ENCODE results near the gene CAMK2N2.

CAMK2N2 gene

DNA sequence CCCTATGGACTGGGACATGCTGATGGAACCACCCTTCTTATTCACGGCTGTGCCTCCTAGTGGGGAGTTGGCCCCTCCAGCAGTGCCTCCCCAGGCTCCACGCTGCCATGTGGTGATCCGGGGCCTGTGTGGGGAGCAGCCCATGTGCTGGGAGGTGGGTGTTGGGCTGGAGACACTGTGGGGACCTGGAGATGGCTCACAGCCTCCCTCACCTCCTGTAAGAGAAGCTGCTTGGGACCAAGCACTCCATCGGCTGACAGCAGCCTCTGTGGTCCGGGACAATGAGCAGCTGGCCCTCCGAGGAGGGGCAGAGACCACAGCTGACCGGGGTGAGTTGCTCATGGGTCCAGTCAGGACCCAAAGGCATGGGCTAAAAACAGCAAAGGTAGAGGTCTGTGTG is 21.6 kb downstream of the CAMK2N2 start:
- no peak for DNase-seq (ENCODE audit: low read depth)

DNA sequence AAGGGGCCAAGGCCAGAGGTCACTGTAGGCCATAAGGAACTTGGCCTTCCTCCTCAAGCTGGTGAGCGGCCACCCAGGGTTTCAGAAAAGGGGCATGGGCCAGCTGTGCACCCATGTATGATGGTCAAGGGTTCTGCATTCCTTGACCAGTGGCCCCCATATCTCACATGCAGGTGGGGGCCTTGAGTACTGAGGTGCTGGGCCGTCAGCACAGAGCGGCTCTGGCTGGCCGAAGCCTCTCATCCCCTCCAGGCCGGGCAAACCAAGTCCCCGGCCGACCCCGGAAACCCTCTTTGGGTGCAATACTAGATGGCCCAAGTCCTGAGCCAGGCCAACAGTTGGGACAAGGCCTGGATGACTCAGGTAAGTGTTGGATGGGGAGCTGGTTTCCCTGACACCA is 22.1 kb downstream of the CAMK2N2 start:
- no peak for DNase-seq (ENCODE audit: low read depth)

DNA sequence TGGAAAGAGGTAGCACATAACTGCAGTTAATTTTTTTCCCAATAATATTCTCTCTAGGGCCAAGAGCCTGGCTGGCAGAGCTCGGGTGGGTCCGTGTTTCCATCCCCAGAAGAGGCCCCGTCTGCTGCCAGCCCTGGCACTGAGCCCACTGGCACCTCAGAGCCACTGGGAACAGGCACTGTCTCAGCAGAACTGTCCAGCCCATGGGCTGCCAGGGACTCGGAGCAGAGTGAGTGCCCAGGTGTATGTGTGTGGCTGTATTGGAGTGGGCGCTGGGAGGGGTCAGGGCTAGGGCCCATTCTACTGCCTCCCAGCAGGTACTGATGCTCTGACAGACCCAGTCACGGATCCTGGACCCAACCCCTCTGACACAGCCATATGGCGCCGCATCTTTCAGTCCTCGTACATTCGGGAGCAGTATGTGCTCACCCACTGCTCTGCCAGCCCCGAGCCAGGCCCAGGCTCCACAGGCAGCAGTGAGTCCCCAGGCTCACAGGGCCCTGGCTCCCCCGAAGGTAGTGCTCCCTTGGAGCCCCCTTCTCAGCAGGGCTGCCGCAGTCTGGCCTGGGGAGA is 23.0 kb downstream of the CAMK2N2 start:
- DNase-seq (ENCODE audit: low read depth), result no peak

DNA sequence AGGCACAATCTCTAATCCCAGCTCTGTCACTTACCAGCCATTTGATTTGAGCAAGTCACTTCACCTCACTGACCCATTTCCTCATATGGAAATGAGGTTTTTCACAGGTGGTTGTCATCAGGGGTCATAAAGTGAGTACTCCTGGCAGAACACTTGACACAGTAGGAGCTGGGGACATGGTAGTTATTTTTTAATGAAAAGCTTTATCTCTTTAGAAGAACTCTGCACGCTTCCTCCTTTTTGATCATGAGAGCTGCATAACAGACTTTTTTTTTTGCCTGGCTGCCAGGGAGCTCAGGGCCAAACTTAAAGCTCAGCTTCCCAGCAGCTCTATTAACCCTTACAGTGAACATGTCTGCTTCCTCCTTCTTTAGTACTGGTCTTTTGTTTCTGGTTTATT is 23.5 kb downstream of the CAMK2N2 start:
- DNase-seq (ENCODE audit: low read depth), result no peak

DNA sequence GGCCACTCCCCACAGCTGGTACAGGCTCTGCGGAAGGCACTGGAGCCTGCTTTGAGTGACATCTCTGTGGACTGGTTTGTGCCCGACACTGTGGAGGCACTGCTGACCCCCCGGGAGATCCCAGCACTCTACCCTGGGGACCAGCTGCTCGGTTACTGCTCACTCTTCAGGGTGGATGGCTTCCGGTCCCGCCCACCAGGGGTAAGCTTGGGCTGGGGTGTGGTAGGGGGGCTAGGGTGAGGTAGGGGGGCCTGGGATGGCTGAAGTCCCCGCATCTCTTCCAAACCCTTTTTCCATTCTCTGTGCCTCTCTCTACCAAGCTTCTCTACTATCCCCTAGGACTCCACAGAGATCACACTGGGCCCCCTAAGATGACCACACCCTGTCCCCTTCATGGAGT is 24.1 kb downstream of the CAMK2N2 start:
- DNase-seq (ENCODE audit: low read depth), result no peak

DNA sequence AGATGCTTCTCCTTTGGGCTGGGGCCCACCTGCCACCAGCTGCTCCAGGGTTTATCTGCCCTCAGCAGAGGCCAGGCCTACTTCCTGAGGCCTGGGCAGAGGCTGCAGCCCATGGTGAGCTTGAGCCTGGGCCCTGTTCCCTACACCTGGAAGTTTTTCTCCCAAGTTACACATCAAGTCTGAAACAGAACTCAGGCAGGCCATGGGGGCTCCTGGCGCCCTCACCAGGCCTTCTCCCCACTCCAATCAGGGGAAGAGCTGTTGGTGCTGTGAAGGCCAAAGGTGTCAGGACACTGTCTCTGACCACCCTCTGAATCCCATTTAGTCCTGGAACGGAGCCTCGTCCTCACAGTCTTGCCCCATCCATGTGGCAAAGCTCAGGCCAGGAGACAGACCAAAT is 24.7 kb downstream of the CAMK2N2 start:
- DNase-seq (ENCODE audit: low read depth), result no peak

DNA sequence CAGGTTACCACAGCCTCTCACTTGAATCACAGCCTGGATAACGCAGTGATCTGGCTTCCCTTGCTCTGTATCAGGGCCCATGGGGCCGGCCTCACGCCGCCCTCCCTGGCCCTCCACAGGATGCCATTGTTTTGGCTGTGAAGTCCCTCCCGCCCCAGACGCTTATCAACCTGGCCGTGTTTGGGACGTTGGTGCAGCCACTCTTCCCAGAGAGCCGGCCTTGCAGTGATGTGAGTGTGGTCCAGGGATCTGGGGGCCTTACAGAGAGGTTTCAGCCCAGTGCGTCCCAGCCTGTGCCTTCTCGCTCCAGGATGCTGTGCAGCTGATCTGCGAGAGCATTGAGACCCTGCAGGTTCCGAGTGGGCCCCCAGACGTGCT is 25.3 kb downstream of the CAMK2N2 start:
- no peak for DNase-seq (ENCODE audit: low read depth)

DNA sequence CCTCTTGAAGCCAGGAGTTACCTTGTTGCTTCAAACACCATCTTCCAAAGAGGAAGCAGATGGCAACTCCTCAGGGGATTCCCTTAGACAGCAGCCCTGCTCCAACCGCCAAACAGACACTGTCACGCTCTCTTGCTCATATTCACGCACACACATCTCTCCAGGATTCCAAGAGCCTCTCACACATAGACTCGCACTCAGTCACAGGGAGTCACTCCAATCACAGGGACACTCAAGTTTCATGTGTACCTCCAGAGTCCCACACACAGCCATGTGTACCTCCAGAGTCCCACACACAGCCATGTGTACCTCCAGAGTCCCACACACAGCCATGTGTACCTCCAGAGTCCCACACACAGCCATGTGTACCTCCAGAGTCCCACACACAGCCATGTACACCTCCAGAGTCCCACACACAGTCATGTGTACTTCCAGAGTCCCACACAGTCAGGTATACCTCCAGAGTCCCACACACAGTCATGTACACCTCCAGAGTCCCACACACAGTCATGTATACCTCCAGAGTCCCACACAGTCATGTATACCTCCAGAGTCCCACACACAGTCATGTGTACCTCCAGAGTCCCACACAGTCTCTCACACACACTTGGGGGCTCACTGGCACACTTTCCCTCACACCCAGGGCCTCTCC is 25.8 kb downstream of the CAMK2N2 start:
- no peak for DNase-seq (ENCODE audit: low read depth)

DNA sequence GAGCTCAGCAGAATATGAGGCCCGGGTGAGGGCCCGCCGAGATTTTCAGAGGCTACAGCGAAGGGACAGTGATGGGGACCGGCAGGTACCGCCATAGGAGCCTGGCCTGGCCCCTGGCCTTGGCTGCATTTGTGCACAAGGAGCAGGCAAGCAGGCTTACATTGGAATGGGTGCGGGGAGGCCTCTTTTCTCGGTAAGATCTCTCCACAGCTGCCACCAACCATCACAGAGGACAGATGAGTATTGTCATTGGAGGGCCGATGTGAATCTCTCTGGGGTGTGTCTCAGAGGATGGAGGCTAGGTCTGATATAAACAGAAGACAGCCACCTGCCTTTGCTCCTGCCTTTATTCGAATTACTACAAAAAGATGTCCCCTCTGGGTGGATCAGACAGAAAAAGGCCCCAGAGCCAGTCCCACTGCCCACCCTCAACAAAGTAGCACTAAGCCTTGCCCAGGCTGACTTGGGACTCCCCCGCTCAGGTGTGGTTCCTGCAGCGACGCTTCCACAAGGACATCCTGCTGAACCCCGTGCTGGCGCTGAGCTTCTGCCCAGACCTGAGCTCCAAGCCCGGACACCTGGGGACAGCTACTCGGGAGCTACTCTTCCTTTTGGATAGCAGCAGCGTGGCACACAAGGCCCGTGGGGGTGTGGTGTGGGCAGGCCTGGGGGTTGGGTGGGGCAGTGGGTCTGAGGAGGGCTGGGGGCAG is 26.5 kb downstream of the CAMK2N2 start:
- DNase-seq (ENCODE audit: low read depth), result no peak

DNA sequence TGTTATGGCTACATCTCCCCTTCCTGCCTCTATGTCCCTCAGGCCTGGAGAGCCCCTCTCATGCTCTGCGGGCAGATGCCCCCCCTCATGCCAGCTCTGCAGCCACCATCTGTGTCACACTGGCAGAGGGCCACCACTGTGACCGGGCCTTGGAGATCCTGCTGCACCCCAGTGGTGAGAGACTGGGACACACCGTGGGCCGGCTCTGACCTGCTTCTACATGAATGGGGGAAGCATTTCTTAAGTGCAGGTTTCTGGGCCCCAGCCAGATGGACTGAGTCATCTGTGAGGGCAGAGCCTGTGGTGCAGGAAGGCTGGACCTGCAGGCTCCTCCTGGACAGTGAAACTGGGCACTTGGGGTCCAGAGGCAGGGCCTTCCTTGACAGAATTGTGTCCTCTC is 27.1 kb downstream of the CAMK2N2 start:
- no peak for DNase-seq (ENCODE audit: low read depth)

DNA sequence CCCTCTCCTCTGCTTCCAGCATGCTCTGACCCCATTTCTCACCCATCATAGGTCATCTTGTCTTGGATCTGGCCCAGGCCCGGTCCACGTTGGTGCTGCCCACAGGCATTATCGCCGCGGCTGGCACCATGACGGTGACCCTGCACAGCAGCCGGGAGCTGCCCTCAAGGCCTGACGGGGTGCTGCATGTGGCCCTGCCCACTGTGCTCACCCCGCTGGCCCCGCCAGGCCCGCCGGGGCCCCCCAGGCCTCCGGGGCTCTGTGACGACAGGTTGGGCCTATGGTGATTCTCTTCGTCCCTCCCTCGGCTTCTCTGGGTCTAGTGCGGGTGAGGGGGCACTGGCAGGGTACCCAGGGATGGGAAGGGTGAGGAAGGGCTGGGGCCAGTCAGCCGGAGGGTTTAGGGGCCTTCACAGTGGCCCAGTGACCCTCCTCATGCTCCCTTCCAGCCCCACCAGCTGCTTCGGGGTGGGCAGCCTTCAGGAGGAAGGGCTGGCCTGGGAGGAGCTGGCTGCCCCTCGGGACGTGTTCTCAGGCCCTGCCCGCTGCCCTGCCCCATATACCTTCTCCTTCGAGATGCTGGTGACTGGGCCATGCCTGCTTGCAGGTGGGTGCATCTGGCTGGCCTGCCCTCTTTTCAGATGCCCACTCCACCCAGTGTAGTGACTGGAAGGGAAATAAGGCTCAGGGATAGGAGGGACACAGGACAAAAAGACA is 28.1 kb downstream of the CAMK2N2 start:
- no peak for DNase-seq (ENCODE audit: low read depth)

DNA sequence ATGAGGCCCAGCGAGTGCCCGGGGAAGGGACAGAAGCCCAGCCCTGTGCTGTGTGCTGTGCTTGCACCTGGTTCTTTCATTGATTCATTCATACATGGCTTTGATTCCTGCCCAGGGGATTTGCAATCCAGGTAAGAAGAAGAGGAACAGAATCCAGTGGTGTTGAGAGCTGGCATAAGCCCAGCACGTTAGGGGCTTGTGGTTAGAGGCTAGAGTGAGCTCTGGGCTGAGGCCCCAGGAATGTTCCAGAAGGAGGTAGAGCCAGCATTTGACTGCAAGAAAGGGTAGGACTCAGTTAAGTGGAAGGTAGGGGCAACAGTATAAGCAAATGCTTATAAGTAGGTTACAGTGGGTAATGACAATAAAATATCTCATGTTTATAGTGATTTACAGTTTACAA is 29.7 kb downstream of the CAMK2N2 start:
- no peak for DNase-seq (ENCODE audit: low read depth)

DNA sequence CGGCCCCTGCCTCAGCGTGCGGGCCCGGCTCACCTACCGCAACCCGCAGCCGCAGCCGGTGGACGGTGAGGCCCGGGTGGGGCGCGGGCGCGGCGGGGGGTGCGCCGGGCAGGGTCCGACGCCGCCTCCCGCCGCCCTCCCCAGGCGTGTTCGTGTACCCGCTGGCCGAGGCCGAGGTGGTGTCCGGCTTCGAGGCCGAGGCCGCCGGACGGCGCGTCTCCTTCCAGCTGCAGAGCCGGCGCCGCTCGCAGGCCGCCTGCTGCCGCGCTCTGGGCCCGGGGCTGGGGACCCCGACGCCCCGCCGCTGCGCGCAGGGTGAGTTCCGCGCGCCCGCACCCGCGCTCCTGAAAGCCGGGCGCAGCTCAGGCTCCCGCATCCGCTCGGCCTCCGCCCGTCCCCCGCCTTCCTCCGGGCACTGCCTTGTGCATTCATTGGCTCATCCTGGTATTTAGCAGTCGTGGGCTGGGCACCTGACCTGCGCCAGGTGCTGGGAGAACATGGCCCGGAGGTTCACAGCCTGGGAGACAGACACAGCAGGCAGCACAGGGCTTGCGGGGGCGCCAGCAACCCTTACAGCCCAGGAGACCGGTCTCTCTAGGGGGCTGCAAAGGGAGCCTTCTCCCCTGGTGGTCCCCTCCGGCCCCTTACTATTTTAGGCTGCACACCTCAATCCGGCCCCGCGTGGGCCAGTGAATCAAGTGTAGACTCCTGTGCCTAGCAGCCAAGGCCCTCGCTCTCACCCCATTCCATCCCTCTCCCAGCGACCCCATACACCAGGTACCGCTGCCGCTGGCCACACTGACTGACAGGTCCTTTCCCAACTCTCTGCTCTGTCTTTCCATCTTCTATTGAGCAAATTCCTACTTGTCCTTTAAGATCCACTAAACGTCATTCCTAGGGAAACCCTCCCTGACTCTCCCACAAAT is 30.5 kb downstream of the CAMK2N2 start:
- DNase-seq (ENCODE audit: low read depth), result no peak

DNA sequence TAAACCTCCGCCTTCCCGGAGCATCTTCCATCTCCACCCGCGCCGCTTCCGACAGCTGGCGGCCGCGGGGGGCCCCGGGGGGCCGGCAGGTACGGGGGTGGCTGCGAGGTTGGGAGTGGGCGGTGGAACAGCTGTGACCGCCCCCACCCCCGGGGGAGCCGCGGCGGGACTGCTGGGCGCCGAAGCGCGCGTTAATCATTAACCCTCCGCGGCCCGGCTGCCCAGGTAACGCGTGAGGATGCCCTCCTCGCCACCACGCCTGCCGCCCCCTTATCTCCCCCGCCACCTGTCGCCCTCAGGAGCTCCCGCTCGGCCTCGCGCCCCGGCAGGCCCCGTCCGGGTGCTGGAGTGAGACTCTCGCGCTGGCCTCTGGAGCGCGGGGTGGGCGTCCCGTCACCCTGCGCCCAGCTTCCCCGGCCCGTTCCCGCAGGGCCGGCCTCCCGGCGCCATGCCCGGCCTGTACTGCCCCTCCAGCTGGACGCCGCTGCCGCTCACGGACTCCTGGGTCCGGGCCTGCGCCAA is 31.2 kb downstream of the CAMK2N2 start:
- DNase-seq (ENCODE audit: low read depth), result no peak

DNA sequence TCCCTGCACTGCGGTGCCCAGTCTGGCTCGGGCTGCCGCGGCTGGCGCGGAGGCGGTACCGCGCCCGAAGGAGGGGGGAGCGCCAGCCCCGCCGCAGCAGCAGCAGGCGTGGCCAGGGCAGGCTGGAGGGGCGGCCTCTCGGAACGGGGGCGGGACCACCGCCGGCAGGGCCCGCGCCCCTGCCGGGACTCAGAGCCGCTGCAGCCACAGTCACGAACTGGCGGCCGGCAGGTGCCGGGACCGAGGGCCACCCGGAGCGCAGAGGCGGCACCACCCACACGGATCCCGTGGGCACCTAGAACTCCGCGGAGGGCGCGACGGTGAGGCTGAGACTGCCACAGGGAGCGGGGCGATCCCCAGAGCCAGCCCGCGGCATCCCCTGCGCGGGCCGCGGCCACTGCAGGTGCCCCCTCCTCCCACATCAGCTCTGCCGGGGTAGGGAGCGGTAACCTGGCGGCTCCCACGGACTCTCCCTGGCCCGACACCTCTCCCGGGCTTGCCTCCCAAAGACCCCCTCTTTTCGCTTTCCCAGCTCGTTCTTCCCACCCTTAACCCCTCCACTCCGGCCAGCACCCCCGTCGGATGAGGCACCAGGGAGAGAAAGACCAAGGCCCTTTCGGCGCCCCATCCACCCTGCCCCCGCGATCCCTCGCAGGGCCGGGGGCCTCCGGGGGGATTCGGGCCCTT is 31.8 kb downstream of the CAMK2N2 start, which contains the start of gene VWA5B2:
TSS of gene VWA5B2 (plus strand) at position 192 of the 687 bp plus-strand sequence. CDS start 944 bp downstream, outside the sequence.
- peak; percentile 59 for DNase-seq (ENCODE audit: low read depth)

DNA sequence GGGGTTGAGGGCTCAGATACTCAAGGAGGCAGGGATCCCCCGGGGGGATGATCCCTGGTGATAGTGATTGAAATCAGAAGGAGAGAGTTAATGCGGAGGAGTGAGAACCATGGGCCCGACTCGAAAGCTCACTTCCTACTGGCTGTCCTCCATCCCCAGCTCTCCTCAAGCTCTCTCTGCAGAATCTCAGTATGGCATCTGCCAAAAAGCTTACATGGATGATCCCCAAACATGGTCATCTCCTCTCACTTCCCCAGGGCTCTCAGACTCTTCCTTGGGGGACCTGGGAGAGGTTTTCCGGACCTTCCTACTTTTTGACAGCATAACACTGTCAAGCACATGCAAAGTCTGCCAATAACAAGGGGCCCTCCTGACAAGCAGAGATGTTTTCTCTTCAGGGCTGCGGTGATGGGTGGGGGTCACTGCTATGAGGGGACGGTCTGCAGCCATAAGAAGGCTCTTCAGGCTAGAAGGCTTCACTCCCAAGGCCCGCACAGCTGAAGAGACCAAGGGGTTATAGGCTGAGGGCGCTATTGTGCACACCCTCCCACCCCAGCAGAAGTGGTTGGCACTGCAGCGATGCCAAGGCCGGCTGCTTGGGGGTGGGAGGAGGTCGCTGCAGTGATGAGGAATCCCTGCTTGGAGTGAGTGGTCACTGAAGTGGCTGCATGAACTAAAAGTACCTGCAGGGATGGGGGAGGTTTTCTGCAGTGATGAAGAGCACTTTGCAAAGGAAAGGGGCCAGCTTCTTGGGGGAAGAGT is 32.8 kb downstream of the CAMK2N2 start:
- no peak for DNase-seq (ENCODE audit: low read depth)

DNA sequence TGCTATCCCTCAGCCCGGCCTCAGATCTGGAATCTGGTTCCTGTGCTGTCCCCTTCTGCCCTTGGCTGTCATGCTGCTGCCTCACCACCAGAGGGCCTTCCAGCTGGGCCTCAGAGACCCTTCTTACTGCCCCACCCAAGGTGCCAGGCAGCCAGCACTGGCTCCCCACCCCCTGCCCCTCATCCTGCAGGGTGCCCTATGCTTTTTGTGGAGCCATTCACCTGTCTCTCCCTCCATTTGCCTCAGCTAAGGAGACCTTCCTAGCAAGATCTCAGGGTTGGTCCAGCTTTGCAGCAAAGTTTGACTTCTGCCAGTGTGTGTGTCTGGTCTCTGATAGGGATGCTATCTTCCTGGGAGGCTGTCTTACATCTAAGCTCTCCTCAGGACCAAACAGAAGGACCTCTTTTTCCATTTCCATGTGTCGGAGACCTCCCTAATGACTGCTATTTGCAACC is 33.8 kb downstream of the CAMK2N2 start:
- peak; percentile 52 for DNase-seq (ENCODE audit: low read depth)

DNA sequence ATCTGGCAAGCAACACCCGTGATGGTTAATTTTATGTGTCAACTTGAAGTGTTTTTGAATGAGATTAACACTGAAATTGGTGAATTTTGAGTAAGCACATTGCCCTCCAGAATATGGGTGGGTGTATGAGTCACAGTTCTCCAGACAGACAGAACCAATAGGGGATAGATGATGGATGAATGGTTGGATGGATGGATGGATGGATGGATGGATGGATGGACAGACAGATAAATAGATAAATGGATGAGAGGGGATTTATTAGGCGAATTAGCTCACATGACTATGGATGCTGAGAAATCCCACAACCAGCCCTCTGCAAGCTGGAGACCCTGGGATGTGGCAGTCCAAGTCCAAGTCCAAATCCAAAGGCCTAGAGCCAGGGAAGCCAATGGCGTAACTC is 37.4 kb downstream of the CAMK2N2 start:
- no peak for DNase-seq (ENCODE audit: low read depth)

DNA sequence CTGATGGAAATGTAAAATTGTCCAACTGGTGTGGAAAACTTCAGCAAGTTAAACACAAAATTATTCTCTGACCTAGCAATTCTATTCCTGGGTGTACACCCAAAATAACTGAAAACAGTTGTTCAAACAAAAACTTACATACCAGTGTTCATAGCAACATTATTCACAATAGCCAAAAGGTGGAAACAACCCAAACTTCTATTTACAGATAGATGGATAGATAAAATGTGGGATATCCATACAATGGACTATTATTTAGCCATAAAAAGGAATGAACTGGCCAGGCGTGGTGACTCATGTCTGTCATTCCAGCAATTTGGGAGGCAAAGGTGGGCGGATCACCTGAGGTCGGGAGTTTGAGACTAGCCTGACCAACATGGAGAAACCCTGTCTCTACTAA is 38.8 kb downstream of the CAMK2N2 start:
- no peak for DNase-seq (ENCODE audit: low read depth)

DNA sequence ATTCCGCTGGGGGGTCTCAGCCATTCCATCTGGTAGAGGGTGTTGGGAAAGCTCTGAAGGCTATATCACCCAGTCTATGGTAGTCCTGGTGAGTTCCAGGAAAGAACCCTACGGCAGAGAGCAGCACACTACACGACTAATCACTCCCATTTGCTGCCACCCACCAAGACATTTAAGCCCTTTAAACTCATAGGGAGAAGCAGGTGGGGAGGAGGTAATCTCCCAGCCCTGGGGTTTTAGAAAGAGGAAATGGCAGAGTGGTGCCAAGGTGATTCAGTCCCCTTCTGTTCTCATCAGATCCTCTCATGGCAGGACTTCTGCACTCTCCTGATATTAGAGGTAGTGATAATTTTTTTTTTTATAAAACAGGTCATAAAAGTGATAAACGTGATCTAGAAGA is 42.5 kb downstream of the CAMK2N2 start:
- DNase-seq (ENCODE audit: low read depth), result no peak

Measured in activated T-cell treated with anti-CD3 and anti-CD28 coated beads for 24 hours (primary cell).